Skeletal muscle tissue (tissue), 4 donors: ENCODE data around the gene FADS2. TPM values are rescaled to one million over a fixed set of nuclear protein-coding genes. Genes with fewer than 3 reads are reported as not detected.

Source experiments
- H3K27ac ChIP-seq: one replicate; pipeline ENCODE4 v1.7.0; 2013; ENCODE audit warnings: mild to moderate bottlenecking, low read depth, low read length, inconsistent platforms
- H3K27me3 ChIP-seq, 3 donors: one replicate each; pipeline ENCODE4 v1.7.0; 2013; ENCODE audit warnings: low read length in 3 of 3; ENCODE audit not compliant: control insufficient read depth in 3 of 3, insufficient read depth in 3 of 3
- H3K36me3 ChIP-seq, 3 donors: one replicate each; pipeline ENCODE4 v1.7.0; 2013; ENCODE audit warnings: low read length in 3 of 3; ENCODE audit not compliant: control insufficient read depth in 3 of 3, insufficient read depth in 3 of 3
- H3K4me1 ChIP-seq, 3 donors: one replicate each; pipeline ENCODE4 v1.7.0; 2013; ENCODE audit warnings: low read length in 3 of 3, mild to moderate bottlenecking in 3 of 3; ENCODE audit not compliant: control insufficient read depth in 3 of 3, insufficient read depth in 3 of 3
- H3K4me3 ChIP-seq, 3 donors: one replicate each; pipeline ENCODE4 v1.7.0; 2013; ENCODE audit warnings: low read length in 3 of 3
- H3K9ac ChIP-seq, 3 donors: one replicate each; pipeline ENCODE4 v1.7.0; 2013; ENCODE audit warnings: low read length in 3 of 3, mild to moderate bottlenecking in 3 of 3, moderate library complexity in 2 of 3, low read depth in 1 of 3
- H3K9me3 ChIP-seq, 3 donors: one replicate each; pipeline ENCODE4 v1.7.0; 2013; ENCODE audit warnings: low read length in 3 of 3; ENCODE audit not compliant: control insufficient read depth in 3 of 3
- total RNA-seq: library from RNA; depleted of rRNA; stranded (reverse); fragments of >200 nt; gene quantifications from one replicate; pipeline ENCODE4 v1.2.3, GENCODE V29; 2014
- donor health status: Osteomylitis.

FADS2 gene
- total RNA-seq, 1 donor from 2014 or later: 41.2 TPM

- no peaks in the 10 kb centered on the region for H3K9me3 ChIP-seq
- peaks cover 11 to 19% (median 12%) of the 10 kb centered on the region in 3 donors for H3K4me1 ChIP-seq
- peak overlapping the region in 1 of 3 donors; percentile 3 for H3K9ac ChIP-seq
- H3K27ac ChIP-seq: no peak overlapping the region
- no peak overlapping the region for H3K4me3 ChIP-seq
- peaks cover 0 to 2% (median 0%) of the 10 kb centered on the region in 3 donors for H3K36me3 ChIP-seq
- H3K27me3 ChIP-seq: peaks cover 0 to 11% (median 3%) of the 10 kb centered on the region in 3 donors
Measured at GRCh38 chr11:61854206-61854895, 26.3 kb downstream of the FADS2 start.

DNA sequence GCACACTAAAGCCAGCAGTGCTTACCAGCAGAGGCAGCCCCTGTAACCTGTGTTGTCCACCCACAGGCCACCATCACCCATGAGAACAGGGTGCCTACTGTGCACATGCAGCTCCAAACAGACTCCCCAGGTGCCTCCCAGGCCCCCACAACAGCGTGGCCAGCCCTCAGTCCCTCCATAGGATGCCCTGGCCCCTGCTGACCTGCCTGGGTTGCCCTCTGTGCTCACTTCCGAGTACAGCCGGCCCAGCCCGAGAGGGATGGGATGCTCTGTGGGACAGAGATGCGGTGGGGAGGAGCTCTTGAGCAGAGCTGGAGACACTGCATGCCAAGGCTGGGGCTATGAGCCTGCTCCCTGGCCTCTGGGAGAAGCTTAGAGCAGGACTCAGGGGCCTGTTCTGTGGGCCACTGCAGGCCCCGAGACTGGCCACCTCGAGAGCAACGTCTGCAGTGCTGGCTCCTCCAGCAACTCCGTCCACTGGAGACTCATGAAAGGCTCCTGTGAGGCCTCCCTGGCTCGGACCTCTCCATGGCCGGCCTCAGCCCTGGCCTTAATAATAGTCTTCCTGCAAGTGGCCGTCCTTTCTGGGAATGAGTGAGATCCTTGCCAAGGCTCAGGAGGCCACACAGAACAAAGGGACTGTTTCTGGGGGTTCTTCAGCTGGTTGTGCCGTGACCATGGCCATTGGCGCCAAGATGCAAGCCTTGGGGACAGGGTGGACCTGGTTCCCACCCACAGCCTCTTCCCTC, 27.0 kb downstream of the FADS2 start:
- Histone ChIP-seq H3K27ac (peak overlapping the region; percentile 28), H3K27me3 (peaks cover 0 to 11% (median 3%) of the 10 kb centered on the region in 3 donors), H3K9ac (peak overlapping the region in 1 of 3 donors; percentile 3), H3K9me3 (no peaks in the 10 kb centered on the region), H3K4me1 (peaks cover 12 to 22% (median 13%) of the 10 kb centered on the region in 3 donors), H3K36me3 (peaks cover 0 to 2% (median 0%) of the 10 kb centered on the region in 3 donors), H3K4me3 (no peak overlapping the region)

DNA sequence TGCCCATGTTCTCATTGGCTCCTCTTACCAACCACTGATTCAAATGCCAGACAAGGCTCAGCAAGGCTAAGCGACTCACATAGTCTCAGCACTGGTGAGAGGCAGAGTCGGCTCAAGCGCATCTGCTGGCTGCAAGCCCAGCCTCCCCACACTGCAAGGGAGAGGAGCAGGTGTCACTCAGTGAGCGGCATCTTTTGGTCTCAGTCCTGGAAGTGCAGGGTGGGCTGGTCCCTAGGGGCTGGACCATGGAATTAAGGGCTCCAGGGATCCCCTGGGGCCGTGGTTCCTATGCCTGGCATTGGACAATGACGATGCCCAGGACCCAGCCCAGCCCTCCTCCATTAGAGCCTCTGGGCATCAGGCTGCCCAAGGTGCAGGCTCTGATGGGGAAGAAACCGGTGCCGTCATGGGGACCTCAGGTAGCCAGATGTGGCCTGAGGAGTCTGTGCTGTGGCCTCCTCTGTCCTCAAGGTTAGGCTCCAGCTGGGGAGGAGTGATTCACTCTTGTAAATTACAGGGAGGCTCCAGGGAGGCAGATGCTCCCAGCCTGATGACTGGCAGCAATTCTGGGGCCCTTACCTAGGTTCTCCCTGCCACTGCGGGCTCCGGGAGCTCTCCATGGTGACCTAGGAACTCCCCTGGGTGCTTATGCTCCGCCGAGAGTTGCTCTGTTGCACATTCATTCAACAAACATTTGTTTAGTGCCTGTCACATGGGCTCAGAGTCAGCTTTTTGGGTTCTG, 28.0 kb downstream of the FADS2 start:
- no peak overlapping the region for H3K9ac ChIP-seq
- no peaks in the 10 kb centered on the region for H3K9me3 ChIP-seq
- H3K36me3 ChIP-seq: peaks cover 0 to 2% (median 0%) of the 10 kb centered on the region in 3 donors

GRCh38 chr11:61860054-61860903, 32.2 kb downstream of the FADS2 start:
- H3K4me3 ChIP-seq: no peak overlapping the region
- no peak overlapping the region for H3K9ac ChIP-seq
- no peaks in the 10 kb centered on the region for H3K9me3 ChIP-seq
- H3K4me1 ChIP-seq: peaks cover 12 to 17% (median 14%) of the 10 kb centered on the region in 3 donors
- no peaks in the 10 kb centered on the region for H3K27me3 ChIP-seq
- H3K36me3 ChIP-seq: peaks cover 0 to 7% (median 0%) of the 10 kb centered on the region in 3 donors
- no peak overlapping the region for H3K27ac ChIP-seq

More for the DNA sequence above, 28.0 kb downstream of the FADS2 start:
- H3K4me3 ChIP-seq: no peak overlapping the region
- H3K4me1 ChIP-seq: peaks cover 10 to 21% (median 12%) of the 10 kb centered on the region in 3 donors
- peak overlapping the region; percentile 28 for H3K27ac ChIP-seq
- peaks cover 0 to 6% (median 3%) of the 10 kb centered on the region in 3 donors for H3K27me3 ChIP-seq

DNA sequence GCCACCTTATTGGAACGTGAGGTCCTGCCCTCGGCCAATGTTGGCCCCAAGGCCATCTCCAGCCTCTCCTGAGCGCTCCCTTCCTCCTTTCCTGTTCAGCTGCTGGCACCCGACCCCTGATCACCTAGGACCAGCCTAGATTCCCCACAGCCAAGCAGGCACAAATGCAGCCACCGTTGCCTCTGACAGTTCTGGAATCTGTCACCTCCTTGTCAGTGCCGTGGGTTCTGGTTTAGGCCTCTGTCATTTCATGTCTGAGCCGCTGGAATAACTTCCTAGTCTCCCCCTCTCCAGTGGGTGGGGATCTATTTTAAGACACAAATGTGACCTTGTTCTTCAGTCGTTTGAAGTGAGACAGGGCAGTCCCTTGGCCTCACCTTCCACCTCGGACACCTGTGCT, 33.5 kb downstream of the FADS2 start:
- H3K27me3 ChIP-seq: no peaks in the 10 kb centered on the region
- H3K36me3 ChIP-seq: peaks cover 0 to 7% (median 0%) of the 10 kb centered on the region in 3 donors
- H3K4me1 ChIP-seq: peaks cover 6 to 10% (median 9%) of the 10 kb centered on the region in 3 donors
- H3K9ac ChIP-seq: peak overlapping the region in 1 of 3 donors; percentile 40
- no peaks in the 10 kb centered on the region for H3K9me3 ChIP-seq
- no peak overlapping the region for H3K27ac ChIP-seq
- no peak overlapping the region for H3K4me3 ChIP-seq

- peaks cover 0 to 7% (median 0%) of the 10 kb centered on the region in 3 donors for H3K36me3 ChIP-seq
- no peak overlapping the region for H3K9ac ChIP-seq
- no peaks in the 10 kb centered on the region for H3K27me3 ChIP-seq
- peaks cover 6 to 10% (median 9%) of the 10 kb centered on the region in 3 donors for H3K4me1 ChIP-seq
- no peaks in the 10 kb centered on the region for H3K9me3 ChIP-seq
- no peak overlapping the region for H3K4me3 ChIP-seq
- H3K27ac ChIP-seq: no peak overlapping the region
Measured at GRCh38 chr11:61862714-61863547, 34.8 kb downstream of the FADS2 start.

DNA sequence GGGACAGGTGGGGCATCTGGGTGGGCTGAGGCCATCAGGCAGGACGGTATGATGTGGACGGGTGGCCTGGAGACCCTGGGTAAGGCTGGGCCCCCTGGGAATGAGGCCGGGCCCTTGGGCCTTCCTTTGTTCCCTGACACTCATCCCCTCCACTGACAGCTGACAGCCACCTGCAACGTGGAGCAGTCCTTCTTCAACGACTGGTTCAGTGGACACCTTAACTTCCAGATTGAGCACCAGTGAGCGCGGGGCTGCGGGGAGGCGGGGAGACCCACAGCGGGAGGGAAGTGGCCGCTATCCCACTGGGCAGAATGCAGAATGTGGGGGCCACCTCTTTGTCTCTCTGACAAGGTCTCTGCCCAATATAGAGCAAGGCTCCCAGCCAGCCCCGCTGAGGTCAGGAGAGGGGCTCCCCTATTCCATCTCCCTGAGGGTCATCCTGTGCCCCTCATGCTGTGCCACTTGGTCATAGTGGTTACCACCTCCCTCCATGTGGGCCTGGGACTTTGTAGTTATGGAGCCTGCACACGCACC, 35.5 kb downstream of the FADS2 start:
- H3K4me3 ChIP-seq: no peak overlapping the region
- H3K9ac ChIP-seq: no peak overlapping the region
- H3K27me3 ChIP-seq: no peaks in the 10 kb centered on the region
- H3K36me3 ChIP-seq: peaks cover 0 to 7% (median 0%) of the 10 kb centered on the region in 3 donors
- no peak overlapping the region for H3K27ac ChIP-seq
- H3K4me1 ChIP-seq: peaks cover 6 to 10% (median 9%) of the 10 kb centered on the region in 3 donors
- no peaks in the 10 kb centered on the region for H3K9me3 ChIP-seq

GRCh38 chr11:61864814-61865775, 37.0 kb downstream of the FADS2 start:
- H3K9ac ChIP-seq: no peak overlapping the region
- peaks cover 0 to 7% (median 0%) of the 10 kb centered on the region in 3 donors for H3K36me3 ChIP-seq
- H3K4me3 ChIP-seq: no peak overlapping the region
- no peak overlapping the region for H3K27ac ChIP-seq
- H3K4me1 ChIP-seq: peaks cover 9 to 14% (median 10%) of the 10 kb centered on the region in 3 donors
- H3K9me3 ChIP-seq: no peaks in the 10 kb centered on the region
- H3K27me3 ChIP-seq: no peaks in the 10 kb centered on the region
